Fibroblast of lung (primary cell): ENCODE data around the gene MIER3.

Experiments used
- CTCF ChIP-seq, 2 donors: IDR thresholded peaks in 1 of 2; conservative IDR thresholded peaks in 1 of 2; 1 replicate in 1 of 2; 2 replicates in 1 of 2; pipeline ENCODE4 v1.5.1; 2011 to 2012; ENCODE audit warnings: low read length in 2 of 2, control low read depth in 1 of 2, inconsistent platforms in 1 of 2, low read depth in 1 of 2, mild to moderate bottlenecking in 1 of 2
- EZH2 ChIP-seq: IDR thresholded peaks from 2 replicates; pipeline ENCODE4 v1.5.1; 2012; ENCODE audit warnings: low read length, control low read depth, mild to moderate bottlenecking; ENCODE audit errors: missing control alignments

GRCh38 chr5:56871777-56872176 is 80.1 kb downstream of the MIER3 start:
- TF ChIP-seq CTCF (conservative IDR thresholded peaks at IDR 0.05 in 1 of 2, IDR thresholded peaks at IDR 0.05 in 1 of 2; ENCODE audit: low read depth in 1 of 2, low read length in 2 of 2) (no peak), EZH2 (no peak)
